ENCODE measurements around the gene SOX1.

Gene SOX1

DNA sequence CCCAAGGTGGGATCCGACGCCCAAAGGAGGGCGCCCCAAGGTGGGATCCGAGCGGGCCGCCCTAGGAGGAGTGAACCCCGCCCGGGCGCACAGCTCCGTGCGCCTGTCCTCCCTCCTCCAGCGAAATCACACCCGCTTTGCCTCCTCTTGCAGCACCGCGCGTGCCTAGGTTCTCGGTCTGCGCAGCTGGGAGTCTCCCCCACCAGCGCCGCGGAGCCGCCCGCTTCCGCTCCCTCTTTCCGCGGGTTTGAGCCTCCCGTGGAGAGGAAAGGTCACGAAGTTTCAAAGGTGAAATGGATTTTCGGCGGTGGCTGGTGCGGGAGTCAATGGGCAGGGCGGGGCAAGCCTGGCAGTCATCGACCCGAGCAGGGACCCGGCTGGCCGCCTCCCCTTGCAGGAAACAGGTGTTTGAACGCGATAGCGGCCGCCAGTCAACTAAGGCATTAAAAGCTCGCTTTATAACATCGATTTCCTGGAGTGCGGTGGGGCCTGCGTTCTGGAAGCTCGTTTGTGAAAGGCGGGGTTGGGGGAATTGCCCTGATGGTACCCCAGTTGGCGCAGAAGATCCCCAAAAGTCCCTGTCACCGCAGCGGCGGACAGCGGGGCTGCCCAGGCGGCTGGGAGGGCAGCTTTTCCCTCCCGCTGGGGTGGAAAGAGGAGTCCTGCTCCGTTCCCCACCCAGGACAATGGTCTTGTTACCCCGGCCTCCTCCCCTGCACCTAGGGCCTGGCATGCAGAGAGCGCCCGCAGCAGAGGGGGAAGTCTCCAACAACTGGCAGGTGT, 9.0 kb upstream of the SOX1 start:
- no peak for DNase-seq (ENCODE audit: low read depth)
- no peak overlapping the region for H3K4me3 ChIP-seq (ENCODE audit: low read length)
- TF ChIP-seq, protein P1, sequence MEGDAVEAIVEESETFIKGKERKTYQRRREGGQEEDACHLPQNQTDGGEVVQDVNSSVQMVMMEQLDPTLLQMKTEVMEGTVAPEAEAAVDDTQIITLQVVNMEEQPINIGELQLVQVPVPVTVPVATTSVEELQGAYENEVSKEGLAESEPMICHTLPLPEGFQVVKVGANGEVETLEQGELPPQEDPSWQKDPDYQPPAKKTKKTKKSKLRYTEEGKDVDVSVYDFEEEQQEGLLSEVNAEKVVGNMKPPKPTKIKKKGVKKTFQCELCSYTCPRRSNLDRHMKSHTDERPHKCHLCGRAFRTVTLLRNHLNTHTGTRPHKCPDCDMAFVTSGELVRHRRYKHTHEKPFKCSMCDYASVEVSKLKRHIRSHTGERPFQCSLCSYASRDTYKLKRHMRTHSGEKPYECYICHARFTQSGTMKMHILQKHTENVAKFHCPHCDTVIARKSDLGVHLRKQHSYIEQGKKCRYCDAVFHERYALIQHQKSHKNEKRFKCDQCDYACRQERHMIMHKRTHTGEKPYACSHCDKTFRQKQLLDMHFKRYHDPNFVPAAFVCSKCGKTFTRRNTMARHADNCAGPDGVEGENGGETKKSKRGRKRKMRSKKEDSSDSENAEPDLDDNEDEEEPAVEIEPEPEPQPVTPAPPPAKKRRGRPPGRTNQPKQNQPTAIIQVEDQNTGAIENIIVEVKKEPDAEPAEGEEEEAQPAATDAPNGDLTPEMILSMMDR (IDR thresholded peaks at IDR 0.05; ENCODE audit: insufficient read depth, low read depth, low read length, missing control alignments), result no peak

DNA sequence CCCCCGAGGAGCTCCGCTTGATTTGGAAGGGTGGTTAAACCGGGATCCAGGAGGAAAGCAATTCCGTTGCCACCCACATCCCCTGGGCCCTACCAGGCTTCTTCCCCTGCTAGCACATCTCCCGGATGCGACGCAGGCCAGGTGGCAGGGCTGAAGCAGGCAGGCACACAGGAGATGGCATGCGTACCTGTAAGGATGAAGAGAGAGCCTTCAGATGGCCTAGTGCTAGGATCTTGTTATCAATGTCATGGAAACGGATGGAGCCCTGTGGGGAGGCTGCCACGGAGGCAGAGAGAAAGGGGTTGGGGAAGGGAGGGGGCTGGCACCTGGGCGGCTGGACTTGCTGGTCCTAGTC, 8.5 kb upstream of the SOX1 start:
- DNase-seq (ENCODE audit: low read depth), result no peak
- H3K4me3 ChIP-seq (ENCODE audit: low read length), result no peak overlapping the region
- TF ChIP-seq, protein P1 (IDR thresholded peaks at IDR 0.05; ENCODE audit: insufficient read depth, low read depth, low read length, missing control alignments), result no peak

DNA sequence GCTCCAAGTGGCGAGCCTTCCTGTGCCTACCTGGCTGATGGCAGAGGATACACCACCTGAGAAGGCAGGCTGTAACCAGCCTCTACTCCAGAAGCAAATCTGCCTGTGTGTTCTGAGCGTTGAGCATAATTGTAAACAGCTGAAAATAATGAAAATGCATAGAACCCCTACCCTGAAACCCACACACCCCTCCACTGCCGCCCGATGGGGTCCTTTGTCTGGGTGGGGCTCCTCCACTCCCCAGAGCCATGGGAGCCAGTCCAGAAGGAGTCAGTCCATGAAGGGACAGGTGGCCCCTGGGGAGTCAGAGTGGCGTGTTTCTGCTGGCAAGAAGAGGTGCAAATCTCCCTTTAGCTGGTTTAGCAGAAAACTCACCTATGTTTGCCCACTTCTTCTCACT, 8.0 kb upstream of the SOX1 start:
- H3K4me3 ChIP-seq (ENCODE audit: low read length), result no peak overlapping the region
- TF ChIP-seq, protein P1 (IDR thresholded peaks at IDR 0.05; ENCODE audit: insufficient read depth, low read depth, low read length, missing control alignments), result no peak
- no peak for DNase-seq (ENCODE audit: low read depth)

DNA sequence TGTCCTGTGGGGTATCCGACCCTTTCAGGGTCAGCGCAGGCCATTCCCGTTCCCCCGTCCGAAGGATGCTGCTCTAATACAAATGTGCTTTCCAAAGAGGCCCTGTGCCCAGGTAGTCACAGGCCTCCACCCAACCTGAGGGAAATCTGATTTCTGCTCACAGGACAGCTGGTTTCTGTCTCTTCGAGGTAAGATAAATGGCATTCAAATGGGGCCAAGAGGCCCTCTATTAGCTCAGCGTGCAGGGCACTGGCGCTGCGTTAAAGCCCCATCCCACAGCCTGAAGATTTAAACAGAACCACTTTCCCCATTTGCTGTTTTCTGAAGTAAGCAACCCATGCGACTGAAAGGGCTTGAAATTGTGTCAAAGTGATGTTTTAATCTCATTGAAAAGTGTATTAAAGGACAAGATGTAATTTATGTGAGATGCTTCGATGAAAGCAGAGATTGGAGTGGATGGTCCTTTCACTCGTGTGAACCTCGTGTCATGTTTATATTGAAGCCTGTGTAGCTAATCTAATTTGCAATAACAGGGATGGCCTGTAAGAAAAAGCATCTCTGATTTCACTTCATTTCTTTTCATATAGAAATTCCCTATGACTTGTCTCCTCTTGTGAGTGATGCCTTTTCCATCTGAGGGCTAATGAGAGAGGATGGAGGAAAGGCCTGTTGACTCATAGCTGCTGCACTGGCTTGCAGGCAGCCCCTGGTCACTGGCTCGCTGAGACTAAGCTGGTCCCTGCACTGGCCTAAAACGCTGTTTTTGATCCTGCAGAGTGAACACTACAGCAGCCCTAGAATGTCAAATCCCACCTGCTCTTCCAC, 7.3 kb upstream of the SOX1 start:
- TF ChIP-seq, protein P1 (IDR thresholded peaks at IDR 0.05; ENCODE audit: insufficient read depth, low read depth, low read length, missing control alignments), result no peak
- no peak overlapping the region for H3K4me3 ChIP-seq (ENCODE audit: low read length)
- no peak for DNase-seq (ENCODE audit: low read depth)

DNA sequence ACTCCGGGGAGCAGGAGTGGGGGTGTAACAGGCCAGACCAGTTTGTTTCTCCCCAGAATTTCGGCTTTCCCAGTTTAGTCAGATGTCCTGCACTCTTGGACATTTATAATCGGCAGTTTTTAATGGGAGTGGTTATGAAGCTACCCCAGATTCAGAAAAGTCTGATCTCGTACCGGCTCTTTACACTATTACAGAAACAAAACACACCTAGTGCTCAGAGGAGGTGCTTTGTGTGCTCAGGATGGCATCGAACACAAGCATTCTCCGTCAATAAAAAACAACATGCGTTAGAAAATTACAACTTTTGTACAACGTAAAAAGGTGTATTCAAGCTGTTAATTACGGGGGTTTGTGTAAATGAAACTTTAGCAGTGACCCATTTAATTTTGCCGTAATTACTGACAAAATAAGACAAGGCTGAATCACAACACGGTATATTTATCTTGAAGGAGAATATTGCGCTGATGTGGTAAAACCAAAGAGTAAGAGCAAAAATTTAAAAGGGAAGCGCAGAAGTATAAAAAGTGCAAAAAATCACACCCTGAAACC, 6.6 kb upstream of the SOX1 start:
- DNase-seq (ENCODE audit: low read depth), result no peak
- no peak overlapping the region for H3K4me3 ChIP-seq (ENCODE audit: low read length)
- TF ChIP-seq, protein P1 (IDR thresholded peaks at IDR 0.05; ENCODE audit: insufficient read depth, low read depth, low read length, missing control alignments), result no peak

DNA sequence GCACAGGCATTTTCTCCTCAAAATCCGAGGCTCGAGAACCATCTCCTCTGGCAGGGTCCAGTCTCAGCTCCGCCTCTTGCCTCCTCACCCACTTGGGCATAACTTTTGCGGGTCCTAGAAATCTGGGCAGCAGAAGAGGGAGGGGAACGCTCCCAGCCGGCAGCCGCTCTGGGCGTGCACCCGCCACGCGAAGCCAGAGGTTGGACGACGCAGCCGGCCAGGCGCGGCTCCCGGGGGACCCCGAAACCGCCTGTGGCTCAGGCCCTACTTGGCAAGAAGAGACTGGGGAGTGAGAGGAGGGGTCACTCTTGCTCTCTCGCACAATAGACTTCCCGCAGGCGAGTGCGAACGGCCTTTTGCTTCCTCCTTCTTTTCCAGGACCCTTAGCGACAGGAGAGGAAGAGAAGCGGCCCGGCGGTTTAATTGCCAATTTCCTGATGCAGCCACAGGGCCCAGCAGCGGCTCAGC, 6.0 kb upstream of the SOX1 start:
- H3K4me3 ChIP-seq (ENCODE audit: low read length), result no peak overlapping the region
- TF ChIP-seq, protein P1 (IDR thresholded peaks at IDR 0.05; ENCODE audit: insufficient read depth, low read depth, low read length, missing control alignments), result no peak
- DNase-seq (ENCODE audit: low read depth), result no peak
